NCI-H345 treated with DMSO at 0.1 percent for 48 hours (cell line): ENCODE results near the gene CDK2AP2.

Experiments used
- DNase-seq: peaks from one replicate; lab custom pipeline; 2025; ENCODE audit not compliant: unreplicated experiment; lab: John Stamatoyannopoulos, UW

Gene CDK2AP2

DNA sequence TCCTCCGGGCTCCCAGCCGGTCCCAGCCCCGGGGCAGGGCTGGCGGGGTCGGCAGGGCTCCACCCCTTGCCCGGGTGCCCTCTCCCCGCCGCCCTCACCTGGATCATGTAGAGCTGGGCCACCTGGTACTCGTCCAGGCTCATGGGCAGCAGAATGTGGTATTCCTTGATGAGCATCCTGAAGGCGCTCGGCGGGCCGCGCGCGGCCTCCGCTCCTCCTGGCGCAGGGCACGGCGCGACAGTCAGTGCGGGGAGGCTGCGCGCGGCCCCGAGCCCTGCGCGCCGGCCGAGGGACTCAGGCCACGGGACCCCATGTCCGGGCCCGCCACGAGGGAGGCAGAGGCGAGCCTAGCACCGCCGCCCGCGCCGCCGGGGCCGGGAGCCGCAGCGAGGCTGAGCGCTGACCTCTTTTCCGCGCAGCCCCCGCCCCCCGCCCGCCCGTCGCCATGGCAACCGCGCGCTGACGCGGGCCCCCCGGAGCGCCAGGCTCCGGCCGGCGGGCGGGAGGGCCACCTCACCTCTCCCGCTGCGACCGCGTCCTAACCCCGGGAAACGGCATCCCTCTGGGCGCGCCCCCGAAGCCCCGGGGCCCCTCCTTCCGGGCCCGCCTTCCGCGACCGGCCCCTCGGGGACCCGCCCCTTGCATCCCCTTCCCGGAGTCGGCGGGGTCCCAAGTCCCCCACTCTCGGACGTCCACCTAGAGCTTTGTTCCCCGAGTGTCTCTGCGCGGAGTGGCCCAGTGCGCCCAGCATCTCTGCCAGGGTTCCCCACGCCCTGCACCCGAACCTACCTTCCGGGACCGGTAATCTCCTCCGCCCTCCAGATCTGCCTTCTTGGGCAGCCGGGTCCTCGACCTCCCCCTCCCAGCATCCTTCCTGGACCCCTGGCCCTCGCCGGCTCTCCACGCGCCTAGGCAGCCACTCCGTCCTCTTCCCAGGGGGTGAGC, 3.7 kb downstream of the CDK2AP2 start:
- no peak for DNase-seq

DNA sequence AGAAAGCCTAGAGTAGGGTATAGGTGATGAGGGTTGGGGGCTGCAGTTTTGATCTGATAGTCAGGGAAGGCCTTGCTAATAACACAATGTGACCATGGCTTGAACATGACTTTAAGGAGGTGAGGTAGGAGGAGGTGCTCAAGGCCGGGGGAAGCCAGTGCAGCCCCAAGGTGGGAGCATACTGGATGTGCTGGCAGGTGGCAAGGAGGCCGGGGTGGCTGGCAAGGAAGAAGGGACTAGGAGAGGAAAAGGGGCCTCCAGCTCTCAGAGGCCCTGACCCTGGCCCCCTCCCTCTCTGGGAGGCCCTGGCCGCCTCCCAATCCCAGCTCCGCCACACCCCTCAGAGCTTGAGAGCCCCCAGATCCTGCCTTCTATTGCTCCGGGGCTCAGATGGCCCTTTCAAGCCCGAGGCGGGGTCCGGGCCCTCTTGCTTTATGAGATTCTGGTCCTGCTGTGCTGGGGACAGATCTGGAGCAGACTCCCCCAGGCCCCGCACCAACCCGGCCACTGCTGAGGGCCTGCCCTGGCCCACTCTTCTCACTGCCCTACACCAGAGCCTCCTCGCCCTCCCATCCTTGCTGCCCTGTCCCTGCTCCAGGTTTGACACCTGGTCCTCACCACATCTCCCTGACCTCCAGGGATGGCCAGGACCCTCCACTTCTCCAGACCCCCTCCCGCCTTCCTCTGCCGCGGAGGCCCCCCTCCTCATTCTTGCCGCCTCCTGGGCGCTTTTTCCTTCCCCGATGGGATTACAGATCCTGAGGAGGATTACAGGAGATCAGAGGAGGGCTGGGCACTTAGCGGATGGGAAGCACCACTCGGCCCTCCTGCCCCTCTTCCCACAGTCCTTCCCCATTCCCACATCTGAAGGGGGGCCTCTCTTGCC, 4.6 kb downstream of the CDK2AP2 start:
- DNase-seq: no peak

GRCh38 chr11:67502328-67502979, 5.5 kb downstream of the CDK2AP2 start:
- DNase-seq: no peak

- no peak for DNase-seq
These were observed 6.1 kb downstream of the CDK2AP2 start for GRCh38 chr11:67501854-67502253.

- DNase-seq: no peak
These were observed 6.9 kb downstream of the CDK2AP2 start for GRCh38 chr11:67500831-67501715.

DNA sequence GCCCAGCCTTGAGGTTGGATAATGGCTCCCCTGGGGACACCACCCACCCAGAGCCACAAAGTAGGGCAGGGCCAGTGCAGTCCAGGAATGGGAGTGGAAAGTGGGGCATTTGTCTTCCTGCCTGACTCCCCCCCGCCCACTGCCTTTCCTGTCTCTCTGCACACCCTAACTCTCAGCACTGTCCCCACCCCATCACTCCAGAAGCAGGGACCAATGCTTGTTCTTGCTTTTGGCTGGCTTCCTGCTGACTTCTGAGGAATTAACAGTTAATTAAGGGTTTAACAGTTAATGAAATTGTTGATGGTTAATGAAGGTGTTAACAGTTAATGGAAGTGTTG, 7.5 kb downstream of the CDK2AP2 start:
- no peak for DNase-seq

GRCh38 chr11:67499808-67500483, 8.0 kb downstream of the CDK2AP2 start:
- DNase-seq: no peak

- no peak for DNase-seq
These were observed 9.4 kb downstream of the CDK2AP2 start for GRCh38 chr11:67498544-67498972.

GRCh38 chr11:67497656-67498291, 10.2 kb downstream of the CDK2AP2 start:
- no peak for DNase-seq

GRCh38 chr11:67496113-67496512, 11.8 kb downstream of the CDK2AP2 start:
- DNase-seq: no peak

GRCh38 chr11:67495234-67496005, 12.5 kb downstream of the CDK2AP2 start:
- DNase-seq: no peak

DNA sequence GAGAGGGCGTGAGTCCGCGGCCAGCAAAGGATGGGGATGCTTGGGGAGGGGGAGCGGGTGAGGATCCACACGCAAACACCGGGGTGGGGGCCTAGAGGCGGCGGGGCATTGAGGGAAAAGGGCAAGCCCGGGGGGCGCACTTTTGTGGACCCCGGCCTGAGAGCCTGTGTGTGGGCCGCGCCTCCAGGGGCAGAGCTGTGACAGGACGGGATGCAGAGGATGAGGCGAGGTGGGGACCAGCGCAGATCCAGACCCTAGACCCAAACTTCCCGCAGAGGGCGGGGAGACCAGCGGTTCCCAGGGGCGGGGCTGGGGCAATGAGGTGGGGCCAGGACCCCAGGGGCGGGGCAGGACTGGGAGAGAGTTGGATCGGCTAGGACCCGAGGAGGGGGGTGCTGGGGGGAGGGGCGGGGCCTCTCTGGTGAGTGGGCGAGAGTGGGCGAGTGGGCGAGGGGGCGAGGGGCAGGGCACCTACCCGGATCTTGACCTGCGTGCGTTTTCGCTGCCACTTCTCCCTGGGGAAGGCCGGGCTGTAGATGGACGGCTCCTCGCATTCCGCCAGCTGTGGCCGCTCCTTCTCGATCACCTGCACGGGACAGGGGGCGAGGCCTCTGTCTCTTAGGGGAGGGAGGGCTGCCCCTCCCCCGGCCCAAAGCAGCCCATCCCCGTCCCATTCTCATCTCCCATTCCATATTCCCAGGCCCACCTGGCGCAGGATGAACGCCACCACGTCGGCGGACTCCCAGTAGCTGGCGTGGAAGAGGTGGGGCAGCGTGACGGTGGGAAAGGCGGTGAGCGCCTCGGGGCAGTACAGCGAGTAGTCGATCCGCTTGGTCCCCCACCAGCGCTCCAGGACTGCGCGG, 13.4 kb downstream of the CDK2AP2 start:
- no peak for DNase-seq

DNA sequence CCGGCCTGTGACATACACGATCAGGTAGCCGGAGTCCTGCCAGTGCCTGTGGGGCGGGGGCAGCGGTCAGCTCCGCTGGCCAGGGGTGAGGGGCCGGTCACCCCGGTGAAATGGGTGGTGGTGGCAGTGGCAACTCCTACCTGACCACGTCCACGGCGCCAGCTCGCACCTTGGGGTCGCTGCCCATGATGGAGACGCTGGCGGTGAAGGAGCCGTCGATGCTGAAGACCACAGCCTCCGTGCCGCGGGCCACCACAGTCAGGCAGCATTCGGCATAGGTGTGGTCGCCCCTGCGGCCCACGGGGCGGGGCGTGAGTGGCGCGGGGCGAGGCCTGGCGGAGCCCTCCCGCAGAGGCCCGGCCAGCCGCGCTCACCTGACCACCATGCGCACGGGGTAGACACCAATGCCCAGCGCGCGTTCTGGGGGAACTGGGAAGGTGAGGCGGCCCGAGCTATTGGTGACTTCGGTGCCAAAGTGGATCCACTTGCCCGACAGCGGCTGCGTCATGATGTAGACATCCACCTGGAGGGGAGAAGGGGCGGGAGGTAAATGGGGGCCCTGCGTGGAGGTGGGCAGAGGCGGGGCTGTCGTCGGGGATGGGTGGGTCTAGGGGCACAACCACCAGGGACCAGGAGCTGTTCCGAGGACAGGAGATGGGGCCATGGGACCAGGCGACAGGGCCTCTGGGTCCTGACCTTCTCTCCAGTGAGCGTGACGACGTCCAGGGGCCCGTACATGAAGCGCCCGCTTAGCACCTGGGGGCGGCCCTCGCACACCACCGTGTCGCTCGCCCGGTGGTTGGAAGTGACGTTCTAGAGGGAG, 14.2 kb downstream of the CDK2AP2 start:
- no peak for DNase-seq

GRCh38 chr11:67492801-67493547, 15.0 kb downstream of the CDK2AP2 start:
- no peak for DNase-seq

DNA sequence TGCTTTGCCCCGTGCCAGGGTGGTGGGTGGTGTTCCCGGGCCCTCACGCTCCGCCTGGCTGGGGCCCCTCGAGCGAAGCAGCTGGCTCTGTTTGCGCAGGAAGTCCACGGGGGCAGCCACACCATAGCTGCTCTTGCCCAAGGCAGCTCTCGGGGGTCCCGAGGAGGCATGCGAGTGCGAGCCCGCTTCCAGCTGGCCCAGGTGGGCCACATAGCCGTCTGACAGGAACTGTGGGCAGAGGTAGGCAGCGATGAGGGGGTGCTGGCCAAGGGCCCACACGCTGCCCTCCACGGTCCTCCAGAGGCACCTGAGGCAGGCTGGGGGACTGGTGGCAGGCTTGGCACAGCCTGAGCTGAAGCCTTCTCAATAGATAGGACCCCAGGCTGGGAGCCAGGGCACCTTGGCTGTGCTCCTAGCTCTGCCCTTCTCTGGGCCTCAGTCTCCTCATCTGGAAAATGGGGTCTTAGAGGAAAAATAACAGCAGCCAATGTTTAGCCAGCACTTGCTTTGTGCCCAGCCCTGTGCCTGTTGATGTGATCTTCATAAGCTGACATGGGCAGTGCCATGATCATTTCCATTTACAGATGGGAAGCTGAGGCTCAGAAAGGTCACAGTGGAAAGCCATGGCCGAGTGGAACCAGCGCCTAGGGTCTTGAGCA, 15.8 kb downstream of the CDK2AP2 start:
- DNase-seq: no peak
